ENCODE data around the gene DKK2.

- no peak for TF ChIP-seq RB1 (IDR thresholded peaks at IDR 0.05; ENCODE audit: borderline replicate concordance)
- TF ChIP-seq EZH2 (IDR thresholded peaks at IDR 0.05; ENCODE audit: borderline replicate concordance, control insufficient read depth, low read depth, low read length), result no peak
- TF ChIP-seq ZZZ3 (IDR thresholded peaks at IDR 0.05; ENCODE audit: control insufficient read depth, insufficient read length, low read depth), result no peak
- TF ChIP-seq POLR2AphosphoS5 (IDR thresholded peaks at IDR 0.05; ENCODE audit: low read length), result no peak
- no peak for TF ChIP-seq KAT2A (conservative IDR thresholded peaks at IDR 0.05; ENCODE audit: control insufficient read depth, low read depth, low read length)
- TF ChIP-seq YY1 (IDR thresholded peaks at IDR 0.05; ENCODE audit: low read depth, low read length), result no peak
- TF ChIP-seq MYB (IDR thresholded peaks at IDR 0.05; ENCODE audit: borderline replicate concordance, low read depth, low read length), result no peak
- TF ChIP-seq, protein P1, sequence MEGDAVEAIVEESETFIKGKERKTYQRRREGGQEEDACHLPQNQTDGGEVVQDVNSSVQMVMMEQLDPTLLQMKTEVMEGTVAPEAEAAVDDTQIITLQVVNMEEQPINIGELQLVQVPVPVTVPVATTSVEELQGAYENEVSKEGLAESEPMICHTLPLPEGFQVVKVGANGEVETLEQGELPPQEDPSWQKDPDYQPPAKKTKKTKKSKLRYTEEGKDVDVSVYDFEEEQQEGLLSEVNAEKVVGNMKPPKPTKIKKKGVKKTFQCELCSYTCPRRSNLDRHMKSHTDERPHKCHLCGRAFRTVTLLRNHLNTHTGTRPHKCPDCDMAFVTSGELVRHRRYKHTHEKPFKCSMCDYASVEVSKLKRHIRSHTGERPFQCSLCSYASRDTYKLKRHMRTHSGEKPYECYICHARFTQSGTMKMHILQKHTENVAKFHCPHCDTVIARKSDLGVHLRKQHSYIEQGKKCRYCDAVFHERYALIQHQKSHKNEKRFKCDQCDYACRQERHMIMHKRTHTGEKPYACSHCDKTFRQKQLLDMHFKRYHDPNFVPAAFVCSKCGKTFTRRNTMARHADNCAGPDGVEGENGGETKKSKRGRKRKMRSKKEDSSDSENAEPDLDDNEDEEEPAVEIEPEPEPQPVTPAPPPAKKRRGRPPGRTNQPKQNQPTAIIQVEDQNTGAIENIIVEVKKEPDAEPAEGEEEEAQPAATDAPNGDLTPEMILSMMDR (IDR thresholded peaks at IDR 0.05 in 2 of 3, conservative IDR thresholded peaks at IDR 0.05 in 1 of 3; ENCODE audit: control insufficient read depth in 2 of 3, extremely low read depth in 1 of 3, insufficient read depth in 1 of 3, low read depth in 3 of 3, low read length in 3 of 3), result peak; percentile 63 to 75 (median 65)
- TF ChIP-seq TCF3 (IDR thresholded peaks at IDR 0.05; ENCODE audit: borderline replicate concordance, insufficient read depth, low read depth, low read length), result no peak
- no peak for TF ChIP-seq ZBED1 (IDR thresholded peaks at IDR 0.05; ENCODE audit: borderline replicate concordance)
These were observed 137.4 kb downstream of the DKK2 start for GRCh38 chr4:106898621-106899230.

All from GM12878 (cell line).